AG09309 (cell line): ENCODE measurements around the gene TMEM37.
A peak's percentile ranks its signal among the peaks of the same experiment; 100 is the strongest.

ENCODE experiments used
- DNase-seq: peaks from one replicate; pipeline ENCODE4 v3.0.0-alpha.2; 2010; ENCODE audit warnings: low read depth
- H3K4me3 ChIP-seq: 2 replicates; pipeline ENCODE4 v1.5.1; 2011; ENCODE audit warnings: mild to moderate bottlenecking, low read depth, low read length, moderate library complexity; ENCODE audit not compliant: control insufficient read depth
- CTCF ChIP-seq: IDR thresholded peaks from 2 replicates; pipeline ENCODE4 v1.5.1; 2011; ENCODE audit warnings: mild to moderate bottlenecking, low read depth, low read length, inconsistent platforms; ENCODE audit not compliant: insufficient read depth, control insufficient read depth; ENCODE audit errors: missing control alignments

TMEM37 gene

GRCh38 chr2:119407430-119408220 is 24.0 kb upstream of the TMEM37 start:
- peak; percentile 70 for TF ChIP-seq CTCF
- DNase-seq = no peak

GRCh38 chr2:119408221-119408619 is 23.4 kb upstream of the TMEM37 start:
- H3K4me3 ChIP-seq = no peak overlapping the region
- DNase-seq = no peak
- TF ChIP-seq CTCF = no peak

More at GRCh38 chr2:119407430-119408220, 24.0 kb upstream of the TMEM37 start:
- no peak overlapping the region for H3K4me3 ChIP-seq

- DNase-seq = no peak
- H3K4me3 ChIP-seq = no peak overlapping the region
- no peak for TF ChIP-seq CTCF
These were observed 22.1 kb upstream of the TMEM37 start for GRCh38 chr2:119409506-119409905.

- no peak overlapping the region for H3K4me3 ChIP-seq
- no peak for DNase-seq
These were observed 16.8 kb upstream of the TMEM37 start for GRCh38 chr2:119414894-119415293.

GRCh38 chr2:119415630-119416029 is 16.0 kb upstream of the TMEM37 start:
- DNase-seq = no peak

More at GRCh38 chr2:119414894-119415293, 16.8 kb upstream of the TMEM37 start:
- TF ChIP-seq CTCF = no peak

GRCh38 chr2:119416299-119416923 is 15.2 kb upstream of the TMEM37 start:
- DNase-seq = no peak
- no peak for TF ChIP-seq CTCF
- H3K4me3 ChIP-seq = no peak overlapping the region

More at GRCh38 chr2:119415630-119416029, 16.0 kb upstream of the TMEM37 start:
- no peak for TF ChIP-seq CTCF
- no peak overlapping the region for H3K4me3 ChIP-seq
